ENCODE data around the gene ZNF682. TPM values are rescaled to one million over a fixed set of nuclear protein-coding genes. Genes with fewer than 3 reads are reported as not detected.
A peak's percentile ranks its signal among the peaks of the same experiment; 100 is the strongest.

The ZNF682 gene
- total RNA-seq, 1 donor: 2.8 TPM

DNA sequence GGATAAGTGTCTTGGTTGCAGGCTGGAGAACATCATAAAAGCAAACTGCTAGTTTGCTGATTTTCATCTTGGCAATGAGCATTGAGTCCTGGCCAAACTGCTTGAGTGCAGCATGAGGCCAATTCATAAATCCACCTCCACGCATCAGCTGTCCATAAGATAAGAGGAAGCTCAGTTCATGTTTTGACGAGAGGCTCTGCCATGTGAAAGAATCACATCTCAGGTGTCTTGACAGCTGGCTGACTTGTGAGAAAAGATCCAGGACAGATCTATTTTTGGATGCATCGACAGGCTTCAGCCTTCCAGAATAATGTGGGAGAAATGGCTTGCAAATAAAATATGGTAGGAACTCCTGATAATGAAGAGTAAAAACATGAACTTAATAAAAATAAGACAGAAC, 5.4 kb upstream of the ZNF682 start:
- H3K4me3 ChIP-seq (ENCODE audit: low read depth, low read length): no peak overlapping the region
- TF ChIP-seq, protein P1, sequence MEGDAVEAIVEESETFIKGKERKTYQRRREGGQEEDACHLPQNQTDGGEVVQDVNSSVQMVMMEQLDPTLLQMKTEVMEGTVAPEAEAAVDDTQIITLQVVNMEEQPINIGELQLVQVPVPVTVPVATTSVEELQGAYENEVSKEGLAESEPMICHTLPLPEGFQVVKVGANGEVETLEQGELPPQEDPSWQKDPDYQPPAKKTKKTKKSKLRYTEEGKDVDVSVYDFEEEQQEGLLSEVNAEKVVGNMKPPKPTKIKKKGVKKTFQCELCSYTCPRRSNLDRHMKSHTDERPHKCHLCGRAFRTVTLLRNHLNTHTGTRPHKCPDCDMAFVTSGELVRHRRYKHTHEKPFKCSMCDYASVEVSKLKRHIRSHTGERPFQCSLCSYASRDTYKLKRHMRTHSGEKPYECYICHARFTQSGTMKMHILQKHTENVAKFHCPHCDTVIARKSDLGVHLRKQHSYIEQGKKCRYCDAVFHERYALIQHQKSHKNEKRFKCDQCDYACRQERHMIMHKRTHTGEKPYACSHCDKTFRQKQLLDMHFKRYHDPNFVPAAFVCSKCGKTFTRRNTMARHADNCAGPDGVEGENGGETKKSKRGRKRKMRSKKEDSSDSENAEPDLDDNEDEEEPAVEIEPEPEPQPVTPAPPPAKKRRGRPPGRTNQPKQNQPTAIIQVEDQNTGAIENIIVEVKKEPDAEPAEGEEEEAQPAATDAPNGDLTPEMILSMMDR (IDR thresholded peaks at IDR 0.05; ENCODE audit: insufficient read depth, low read length): no peak
- DNase-seq (ENCODE audit: low read depth): no peak

GRCh38 chr19:20038358-20039202, 725 bp downstream of the ZNF682 start:
- DNase-seq (ENCODE audit: low read depth): peak; percentile 9
- peak overlapping the region; percentile 96 for H3K4me3 ChIP-seq (ENCODE audit: low read depth, low read length)
- TF ChIP-seq, protein P1 (IDR thresholded peaks at IDR 0.05; ENCODE audit: insufficient read depth, low read length): no peak

DNA sequence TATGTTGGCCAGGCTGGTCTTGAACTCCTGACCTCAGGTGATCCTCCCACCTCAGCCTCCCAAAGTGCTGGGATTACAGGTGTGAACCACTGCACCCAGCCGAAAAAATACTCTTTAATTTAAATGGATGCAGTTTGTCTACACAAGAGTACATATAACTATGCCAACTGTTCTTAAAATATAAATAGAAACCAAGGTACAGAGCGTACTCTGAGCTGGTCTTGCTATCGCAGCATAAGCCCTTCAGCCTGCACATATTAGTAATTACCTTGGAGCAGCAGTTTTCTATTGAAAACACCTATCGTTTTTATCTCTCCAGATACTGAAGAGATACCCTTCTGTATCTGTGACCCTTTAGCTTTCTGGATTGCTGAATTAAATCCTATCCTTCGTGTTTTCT, 3.4 kb downstream of the ZNF682 start:
- TF ChIP-seq, protein P1 (IDR thresholded peaks at IDR 0.05; ENCODE audit: insufficient read depth, low read length): no peak
- no peak overlapping the region for H3K4me3 ChIP-seq (ENCODE audit: low read depth, low read length)
- no peak for DNase-seq (ENCODE audit: low read depth)

DNA sequence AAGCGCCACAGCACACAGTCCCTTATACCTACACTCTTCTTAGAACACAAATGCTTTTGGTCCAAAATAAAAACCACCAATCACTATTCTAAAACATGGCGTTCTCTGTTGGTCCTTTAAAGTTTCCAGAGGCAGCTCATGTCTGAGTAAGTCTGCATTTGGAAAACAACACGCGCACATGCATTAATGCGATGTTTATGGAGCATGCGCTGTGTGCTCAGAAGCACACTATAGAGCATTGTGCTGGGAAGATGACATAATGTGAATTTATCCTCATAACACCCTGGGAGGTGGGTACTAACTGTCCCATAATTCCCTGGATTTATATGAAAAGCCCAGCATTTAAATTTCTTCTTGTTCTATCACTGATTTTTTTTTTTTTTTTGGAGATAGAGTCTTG, 10.7 kb downstream of the ZNF682 start:
- TF ChIP-seq, protein P1 (IDR thresholded peaks at IDR 0.05; ENCODE audit: insufficient read depth, low read length): no peak
- no peak for DNase-seq (ENCODE audit: low read depth)
- H3K4me3 ChIP-seq (ENCODE audit: low read depth, low read length): no peak overlapping the region

DNA sequence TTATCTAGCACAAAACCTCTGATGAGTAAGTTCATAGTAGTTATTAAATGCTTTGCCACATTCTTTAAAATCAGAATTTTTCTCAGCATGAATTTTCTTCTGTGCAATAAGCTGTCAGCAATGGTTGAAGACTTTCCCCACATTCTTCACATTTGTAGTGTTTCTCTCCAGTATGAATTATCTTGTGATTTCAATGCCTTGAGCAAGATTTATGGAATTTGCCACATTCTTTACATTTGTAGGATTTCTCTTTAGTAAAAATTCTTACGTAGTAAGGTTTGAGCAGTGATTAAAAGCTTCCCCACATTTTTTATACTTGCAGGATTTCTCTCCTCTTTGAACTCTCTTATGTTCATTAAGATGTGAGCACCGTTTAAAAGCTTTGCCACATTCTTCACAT, 33.6 kb downstream of the ZNF682 start:
- no peak for DNase-seq (ENCODE audit: low read depth)
- TF ChIP-seq, protein P1 (IDR thresholded peaks at IDR 0.05; ENCODE audit: insufficient read depth, low read length): no peak
- H3K4me3 ChIP-seq (ENCODE audit: low read depth, low read length): no peak overlapping the region

GRCh38 chr19:19997656-19998268, 41.5 kb downstream of the ZNF682 start:
- no peak for DNase-seq (ENCODE audit: low read depth)
- TF ChIP-seq, protein P1 (IDR thresholded peaks at IDR 0.05; ENCODE audit: insufficient read depth, low read length): peak; percentile 52
- H3K4me3 ChIP-seq (ENCODE audit: low read depth, low read length): no peak overlapping the region
